Left ventricle myocardium superior (tissue), 1 donor: ENCODE data around the gene SLC10A6. TPM values are rescaled to one million over a fixed set of nuclear protein-coding genes. Genes with fewer than 3 reads are reported as not detected.

Experiments
- ATAC-seq: fragments of 200-7000 bp; cut with Tn5 transposase; one replicate; pipeline ENCODE4 v1.9.1; 2020; ENCODE audit warnings: mild to moderate bottlenecking, moderate library complexity
- DNase-seq: peaks from one replicate; pipeline ENCODE4 v3.0.0-alpha.2; 2020
- intact Hi-C: fragments of 100-400 bp; cut with micrococcal nuclease; formaldehyde crosslinking; loops from one replicate; pipeline ENCODE4 v1.11.0; 2022
- total RNA-seq: library from RNA; stranded (reverse); fragmentation: NEBNext Ultra II Directional; extraction: Animal tissue kit (Norgen Biotek cat#: 25700); gene quantifications from one replicate; pipeline ENCODE4 v1.2.1, GENCODE V29; 2021
- donor health status: DM: no; HTN: yes; CAD: no; lungs with severe emphysema.

SLC10A6 gene
- total RNA-seq, 1 donor from 2014 or later, result 0.82 TPM

GRCh38 chr4:86815653-86816052, 33.5 kb downstream of the SLC10A6 start:
- ATAC-seq (no peak), DNase-seq (no peak)
- intact Hi-C loops, result no loop called here

- intact Hi-C loops, result no loop called here
- DNase-seq (no peak), ATAC-seq (no peak)
These were observed 38.3 kb downstream of the SLC10A6 start for GRCh38 chr4:86810847-86811246.

- no peak for DNase-seq
- ATAC-seq, result no peak
- intact Hi-C loops, result no loop called here
These were observed 39.4 kb downstream of the SLC10A6 start for GRCh38 chr4:86809809-86810208.

GRCh38 chr4:86791126-86791525, 58.1 kb downstream of the SLC10A6 start:
- no peak for ATAC-seq
- DNase-seq, result no peak
- intact Hi-C loops, result no loop called here

- ATAC-seq, result no peak
- intact Hi-C loops, result no loop called here
These were observed 60.4 kb downstream of the SLC10A6 start for GRCh38 chr4:86788826-86789225.

GRCh38 chr4:86778175-86778574, 71.0 kb downstream of the SLC10A6 start:
- ATAC-seq (no peak), DNase-seq (no peak)
- intact Hi-C loops, result no loop called here

More at GRCh38 chr4:86788826-86789225, 60.4 kb downstream of the SLC10A6 start:
- no peak for DNase-seq

GRCh38 chr4:86775061-86775460, 74.1 kb downstream of the SLC10A6 start:
- ATAC-seq (no peak), DNase-seq (no peak)
- intact Hi-C loops, result no loop called here

Other genes starting within 250 kb of the SLC10A6 start
- gene C4orf36, start 43.0 kb upstream of the SLC10A6 start, total RNA-seq, result 1.1 TPM
- gene AFF1, start 85.6 kb upstream of the SLC10A6 start, total RNA-seq, result 77.8 TPM